OCI-LY7 (cell line): ENCODE results near the gene HBA2.

Source experiments
- EZH2phosphoT487 ChIP-seq: fragments of 200-600 bp; sonication (generic); IDR thresholded peaks from 2 replicates; pipeline ENCODE4 v1.6.1; 2018; ENCODE audit warnings: low read depth, borderline replicate concordance, mild to moderate bottlenecking, mixed run types, antibody characterized with exemption, low read length, moderate library complexity, mixed read lengths
- TF ChIP-seq, protein P1 (sequence below): fragments of 200-600 bp; sonication (generic); conservative IDR thresholded peaks from 2 replicates; pipeline ENCODE4 v1.5.1; 2014; ENCODE audit warnings: mild to moderate bottlenecking, antibody characterized with exemption, low read length, moderate library complexity, mixed read lengths

DNA sequence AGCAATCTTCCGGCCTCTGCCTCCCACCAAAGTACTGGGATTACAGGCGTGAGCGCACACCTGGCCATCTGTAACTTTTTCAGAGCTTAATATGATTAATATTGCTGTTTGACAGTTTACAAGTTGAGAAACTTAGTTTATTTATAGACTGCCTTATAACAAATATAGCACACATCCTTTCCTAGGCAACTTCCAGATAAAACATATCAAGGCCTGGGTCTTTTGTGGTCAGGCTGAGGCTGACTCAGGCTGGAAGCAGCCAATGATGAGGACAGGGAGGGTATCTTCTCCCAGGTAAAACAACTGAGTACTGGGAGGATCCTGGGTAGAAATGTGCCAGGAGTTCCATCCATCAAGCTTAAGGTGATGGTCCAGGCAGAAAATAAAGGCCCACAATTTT, 40.3 kb downstream of the HBA2 start:
- TF ChIP-seq, protein P1, sequence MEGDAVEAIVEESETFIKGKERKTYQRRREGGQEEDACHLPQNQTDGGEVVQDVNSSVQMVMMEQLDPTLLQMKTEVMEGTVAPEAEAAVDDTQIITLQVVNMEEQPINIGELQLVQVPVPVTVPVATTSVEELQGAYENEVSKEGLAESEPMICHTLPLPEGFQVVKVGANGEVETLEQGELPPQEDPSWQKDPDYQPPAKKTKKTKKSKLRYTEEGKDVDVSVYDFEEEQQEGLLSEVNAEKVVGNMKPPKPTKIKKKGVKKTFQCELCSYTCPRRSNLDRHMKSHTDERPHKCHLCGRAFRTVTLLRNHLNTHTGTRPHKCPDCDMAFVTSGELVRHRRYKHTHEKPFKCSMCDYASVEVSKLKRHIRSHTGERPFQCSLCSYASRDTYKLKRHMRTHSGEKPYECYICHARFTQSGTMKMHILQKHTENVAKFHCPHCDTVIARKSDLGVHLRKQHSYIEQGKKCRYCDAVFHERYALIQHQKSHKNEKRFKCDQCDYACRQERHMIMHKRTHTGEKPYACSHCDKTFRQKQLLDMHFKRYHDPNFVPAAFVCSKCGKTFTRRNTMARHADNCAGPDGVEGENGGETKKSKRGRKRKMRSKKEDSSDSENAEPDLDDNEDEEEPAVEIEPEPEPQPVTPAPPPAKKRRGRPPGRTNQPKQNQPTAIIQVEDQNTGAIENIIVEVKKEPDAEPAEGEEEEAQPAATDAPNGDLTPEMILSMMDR: no peak
- TF ChIP-seq EZH2phosphoT487: no peak
